Adipocyte (in vitro differentiated cells): ENCODE results near the gene NAA60.

Experiments
- DNase-seq: peaks from one replicate; pipeline ENCODE4 v3.0.0-alpha.2; 2015; ENCODE audit warnings: low read depth
- H3K27me3 ChIP-seq: replicated peaks from 2 replicates; pipeline ENCODE4 v1.7.0; 2013; ENCODE audit warnings: mild to moderate bottlenecking, low read length, moderate library complexity; ENCODE audit not compliant: control insufficient read depth, insufficient read depth
- H3K36me3 ChIP-seq: 2 replicates; pipeline ENCODE4 v1.7.0; 2013; ENCODE audit warnings: low read length, mild to moderate bottlenecking, moderate library complexity; ENCODE audit not compliant: control insufficient read depth, insufficient read depth, severe bottlenecking
- H3K4me1 ChIP-seq: 2 replicates; pipeline ENCODE4 v1.7.0; 2013; ENCODE audit warnings: mild to moderate bottlenecking, low read length, moderate library complexity; ENCODE audit not compliant: control insufficient read depth, insufficient read depth
- H3K4me3 ChIP-seq: 2 replicates; pipeline ENCODE4 v1.7.0; 2013; ENCODE audit warnings: mild to moderate bottlenecking, low read length, moderate library complexity
- H3K9ac ChIP-seq: 2 replicates; pipeline ENCODE4 v1.7.0; 2013; ENCODE audit warnings: mild to moderate bottlenecking, low read length, moderate library complexity
- H3K9me3 ChIP-seq: 2 replicates; pipeline ENCODE4 v1.7.0; 2013; ENCODE audit warnings: mild to moderate bottlenecking, low read length, moderate library complexity; ENCODE audit not compliant: control insufficient read depth

Gene NAA60

DNA sequence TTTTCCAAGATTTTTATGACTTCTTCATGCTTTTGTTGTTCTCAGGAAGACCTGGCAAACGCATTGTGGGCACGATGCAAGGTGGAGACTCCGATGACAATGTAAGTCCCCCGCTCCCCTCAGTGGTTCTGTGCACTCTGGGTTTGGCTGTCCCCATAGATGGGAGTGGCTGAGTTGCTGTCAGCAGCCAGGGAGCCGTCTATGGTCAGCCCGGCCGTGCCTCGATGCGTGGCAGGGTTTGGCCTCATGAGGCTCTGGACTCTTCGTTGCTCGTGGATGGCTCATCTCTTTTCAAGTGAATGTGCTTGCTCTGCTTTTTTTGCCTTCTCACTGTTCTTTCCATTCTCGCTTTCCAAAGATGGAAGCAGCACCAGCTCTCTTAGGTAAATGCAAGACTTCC is 89.3 kb downstream of the NAA60 start:
- Histone ChIP-seq H3K36me3 (peaks cover 48% of the 10 kb centered on the region), H3K27me3 (no peaks in the 10 kb centered on the region), H3K4me1 (peaks cover 14% of the 10 kb centered on the region), H3K9me3 (no peaks in the 10 kb centered on the region), H3K9ac (no peak overlapping the region), H3K4me3 (no peak overlapping the region)
- DNase-seq, result no peak

DNA sequence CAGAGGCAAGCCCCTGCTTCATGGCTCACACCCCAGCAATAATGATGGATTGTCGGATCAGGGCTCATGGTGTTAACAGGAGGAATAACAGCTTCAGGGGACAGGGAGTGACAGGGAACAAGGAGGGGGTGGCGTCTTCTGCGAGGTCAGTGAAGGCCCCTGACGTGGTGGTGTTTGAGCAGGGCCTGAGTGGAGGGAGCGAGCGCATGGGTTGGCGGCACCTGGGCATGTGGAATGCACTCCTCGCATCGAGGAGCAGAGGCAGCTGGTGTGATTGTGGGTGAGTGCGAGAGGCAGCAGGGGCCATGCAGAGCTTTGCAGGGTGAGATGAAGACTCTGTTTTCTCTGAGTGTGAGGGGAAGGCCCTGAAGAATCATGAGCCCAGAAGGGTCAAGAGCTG is 90.6 kb downstream of the NAA60 start:
- no peaks in the 10 kb centered on the region for H3K9me3 ChIP-seq
- H3K9ac ChIP-seq, result no peak overlapping the region
- H3K27me3 ChIP-seq, result no peaks in the 10 kb centered on the region
- peaks cover 50% of the 10 kb centered on the region for H3K36me3 ChIP-seq
- H3K4me1 ChIP-seq, result peaks cover 14% of the 10 kb centered on the region
- H3K4me3 ChIP-seq, result no peak overlapping the region
- no peak for DNase-seq

DNA sequence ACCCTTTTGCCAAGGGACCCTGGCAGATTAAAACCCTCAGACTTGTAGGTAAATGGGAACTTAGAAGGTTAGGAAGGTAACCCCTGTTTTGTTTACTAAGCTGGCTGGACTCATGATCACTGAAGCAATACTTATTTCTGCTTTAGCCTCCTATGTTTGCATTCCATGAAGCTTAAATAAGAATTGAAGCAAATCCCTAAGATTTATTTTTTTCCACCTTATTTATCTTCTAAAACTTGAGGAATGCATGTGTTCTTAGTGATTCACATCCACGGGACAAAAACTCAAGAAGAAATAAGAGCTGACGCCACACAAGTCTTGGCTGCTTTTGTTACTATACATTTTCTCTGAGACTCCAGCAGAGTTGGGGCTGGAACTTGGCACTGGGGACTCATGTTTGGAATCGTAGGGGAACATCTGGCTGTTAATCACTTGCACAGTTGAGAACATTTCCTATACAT is 92.8 kb downstream of the NAA60 start:
- Histone ChIP-seq H3K9me3 (no peaks in the 10 kb centered on the region), H3K27me3 (no peaks in the 10 kb centered on the region), H3K4me3 (no peak overlapping the region), H3K36me3 (peaks cover 51% of the 10 kb centered on the region), H3K9ac (peak overlapping the region; percentile 33), H3K4me1 (peaks cover 14% of the 10 kb centered on the region)
- DNase-seq, result peak; percentile 88
